IMR-90 (cell line): ENCODE measurements around the gene BICD1. TPM values are rescaled to one million over a fixed set of nuclear protein-coding genes. Genes with fewer than 3 reads are reported as not detected.
A peak's percentile ranks its signal among the peaks of the same experiment; 100 is the strongest.

Experiments used
- ATAC-seq: fragments of 200-7000 bp; cut with Tn5 transposase; 2 replicates; pipeline ENCODE4 v1.9.1; 2020; ENCODE audit warnings: low read depth, mild to moderate bottlenecking, moderate library complexity
- BruUV-seq: library from RNA; stranded (reverse); fragments of 400-500 nt; replicated peaks from 2 replicates; lab custom pipeline; 2021; lab: Mats Ljungman, UMichigan
- CTCF ChIA-PET: fragments of 300-600 bp; formaldehyde crosslinking; extraction: SDS; loops from one replicate; lab custom pipeline; 2021; ENCODE audit warnings: antibody characterized with exemption; lab: Yijun Ruan, JAX
- POLR2A ChIA-PET: fragments of 300-600 bp; sonication (Branson Sonifier 250); formaldehyde crosslinking; loops from one replicate; lab custom pipeline; 2022; ENCODE audit warnings: antibody characterized with exemption; ENCODE audit not compliant: unreplicated experiment; lab: Charles Lee
- DNase-seq: peaks from one replicate; pipeline ENCODE4 v3.0.0; 2013
- H2AFZ ChIP-seq: replicated peaks from 2 replicates; pipeline ENCODE3; 2013; ENCODE audit warnings: low read length, mild to moderate bottlenecking; ENCODE audit not compliant: poor library complexity
- H2AK5ac ChIP-seq: 2 replicates; pipeline ENCODE4 v1.6.1; 2013; ENCODE audit warnings: low read depth, low read length, inconsistent platforms
- H2AK9ac ChIP-seq: replicated peaks from 2 replicates; pipeline ENCODE3; 2013; ENCODE audit warnings: mild to moderate bottlenecking, low read depth, low read length, moderate library complexity; ENCODE audit not compliant: poor library complexity
- H2BK120ac ChIP-seq: 2 replicates; pipeline ENCODE4 v1.6.1; 2013; ENCODE audit warnings: low read depth, low read length, inconsistent platforms
- H2BK15ac ChIP-seq: 3 replicates; pipeline ENCODE4 v1.6.1; 2013; ENCODE audit warnings: low read depth, low read length, inconsistent platforms
- H2BK20ac ChIP-seq: 2 replicates; pipeline ENCODE4 v1.6.1; 2013; ENCODE audit warnings: low read depth, mild to moderate bottlenecking, inconsistent platforms, low read length, moderate library complexity
- H2BK5ac ChIP-seq: 2 replicates; pipeline ENCODE4 v1.6.1; 2013; ENCODE audit warnings: mild to moderate bottlenecking, low read depth, low read length, inconsistent platforms; ENCODE audit not compliant: poor library complexity, severe bottlenecking
- H3K14ac ChIP-seq: replicated peaks from 2 replicates; pipeline ENCODE4 v1.6.1; 2013; ENCODE audit warnings: low read depth, low read length, inconsistent platforms
- H3K18ac ChIP-seq: 2 replicates; pipeline ENCODE4 v1.6.1; 2013; ENCODE audit warnings: low read depth, low read length, control low read depth
- H3K23ac ChIP-seq: 2 replicates; pipeline ENCODE4 v1.6.1; 2013; ENCODE audit warnings: low read depth, low read length, inconsistent platforms
- H3K27ac ChIP-seq: 2 replicates; pipeline ENCODE4 v1.5.1; 2013; ENCODE audit warnings: mild to moderate bottlenecking, control low read depth, low read length; ENCODE audit not compliant: insufficient read depth
- H3K27me3 ChIP-seq: 2 replicates; pipeline ENCODE4 v1.6.1; 2013; ENCODE audit warnings: low read length; ENCODE audit not compliant: control insufficient read depth, insufficient read depth
- H3K36me3 ChIP-seq: 2 replicates; pipeline ENCODE4 v1.6.1; 2013; ENCODE audit warnings: low read length, mixed read lengths; ENCODE audit not compliant: control insufficient read depth, insufficient read depth
- H3K4ac ChIP-seq: 2 replicates; pipeline ENCODE4 v1.6.1; 2013; ENCODE audit warnings: low read depth, low read length, inconsistent platforms
- H3K4me1 ChIP-seq: 2 replicates; pipeline ENCODE4 v1.6.1; 2013; ENCODE audit warnings: low read length, mixed read lengths; ENCODE audit not compliant: control insufficient read depth, insufficient read depth
- H3K4me2 ChIP-seq: 2 replicates; pipeline ENCODE4 v1.6.1; 2013; ENCODE audit warnings: low read depth, mild to moderate bottlenecking, control low read depth, low read length, moderate library complexity
- H3K4me3 ChIP-seq: 2 replicates; pipeline ENCODE4 v1.5.1; 2013; ENCODE audit warnings: low read depth, mild to moderate bottlenecking, control low read depth, low read length, moderate library complexity; ENCODE audit not compliant: insufficient read depth
- H3K56ac ChIP-seq: 2 replicates; pipeline ENCODE4 v1.6.1; 2013; ENCODE audit warnings: low read length, inconsistent platforms; ENCODE audit not compliant: insufficient read depth; ENCODE audit errors: extremely low read depth
- H3K79me1 ChIP-seq, 2 experiments: 2 replicates each; pipeline ENCODE4 v1.6.1; 2013; ENCODE audit warnings: low read length in 2 of 2, inconsistent platforms in 1 of 2, low read depth in 1 of 2
- H3K9ac ChIP-seq: 2 replicates; pipeline ENCODE4 v1.6.1; 2013; ENCODE audit warnings: low read depth, low read length, control low read depth
- H3K9me1 ChIP-seq: 2 replicates; pipeline ENCODE4 v1.6.1; 2013; ENCODE audit warnings: low read length, inconsistent platforms; ENCODE audit not compliant: insufficient read depth
- H3K9me3 ChIP-seq: 2 replicates; pipeline ENCODE4 v1.6.1; 2013; ENCODE audit warnings: low read length; ENCODE audit not compliant: control insufficient read depth, insufficient read depth
- H4K20me1 ChIP-seq: 2 replicates; pipeline ENCODE4 v1.6.1; 2013; ENCODE audit warnings: low read length, inconsistent platforms; ENCODE audit not compliant: insufficient read depth
- H4K5ac ChIP-seq: 2 replicates; pipeline ENCODE4 v1.6.1; 2013; ENCODE audit warnings: mild to moderate bottlenecking, low read depth, low read length, control low read depth
- H4K8ac ChIP-seq, 2 experiments: 2 replicates each; pipeline ENCODE4 v1.6.1; 2013; ENCODE audit warnings: low read depth in 2 of 2, low read length in 2 of 2, control low read depth in 1 of 2, inconsistent platforms in 1 of 2
- H4K91ac ChIP-seq: 2 replicates; pipeline ENCODE4 v1.6.1; 2013; ENCODE audit warnings: low read depth, low read length, inconsistent platforms; ENCODE audit not compliant: insufficient read depth
- BHLHE40 ChIP-seq: fragments of 150-350 bp; IDR thresholded peaks from 2 replicates; pipeline ENCODE4 v1.6.1; 2016; ENCODE audit warnings: mild to moderate bottlenecking, low read depth, low read length
- CEBPB ChIP-seq: IDR thresholded peaks from 2 replicates; pipeline ENCODE4 v1.6.1; 2012; ENCODE audit warnings: low read depth, low read length, improper control_type of control experiment
- CHD1 ChIP-seq: IDR thresholded peaks from 2 replicates; pipeline ENCODE4 v1.6.1; 2012; ENCODE audit warnings: low read depth, low read length, improper control_type of control experiment
- ELK1 ChIP-seq: fragments of 150-350 bp; IDR thresholded peaks from 2 replicates; pipeline ENCODE4 v1.6.1; 2016; ENCODE audit warnings: low read depth, mild to moderate bottlenecking, low read length, moderate library complexity, borderline replicate concordance
- MAFK ChIP-seq: IDR thresholded peaks from 2 replicates; pipeline ENCODE4 v1.6.1; 2012; ENCODE audit warnings: low read depth, low read length, improper control_type of control experiment
- MXI1 ChIP-seq: IDR thresholded peaks from 2 replicates; pipeline ENCODE4 v1.6.1; 2012; ENCODE audit warnings: low read depth, mild to moderate bottlenecking, low read length, moderate library complexity, borderline replicate concordance
- NFE2L2 ChIP-seq: fragments of 150-350 bp; IDR thresholded peaks from 2 replicates; pipeline ENCODE4 v1.6.1; 2016; ENCODE audit warnings: low read depth, mild to moderate bottlenecking, low read length
- RCOR1 ChIP-seq: IDR thresholded peaks from 2 replicates; pipeline ENCODE4 v1.6.1; 2012; ENCODE audit warnings: mild to moderate bottlenecking, low read length, improper control_type of control experiment; ENCODE audit not compliant: insufficient replicate concordance
- SMC3 ChIP-seq: fragments of 150-350 bp; IDR thresholded peaks from 2 replicates; pipeline ENCODE4 v1.6.1; 2016; ENCODE audit warnings: low read depth, mild to moderate bottlenecking, antibody characterized with exemption, low read length, moderate library complexity
- WGBS, 2 experiments: methylation state at CpG; one replicate each; pipeline versions ENCODE4 v1.1.5 to v1.1.7; 2013; ENCODE audit warnings: missing lambda C conversion rate in 2 of 2; ENCODE audit not compliant: insufficient read length in 1 of 2; ENCODE audit errors: extremely low coverage in 2 of 2; 5-methylcytosine and 5-hydroxymethylcytosine counted together
- dilution Hi-C: fragments of 300-500 bp; cut with HindIII; formaldehyde crosslinking; loops from one replicate; pipeline ENCODE4 v1.14.3; 2018; ENCODE audit warnings: low sequenced_read_pairs; ENCODE audit not compliant: unreplicated experiment
- in situ Hi-C: fragments of 300-500 bp; cut with MboI; formaldehyde crosslinking; loops from 3 replicates; pipeline ENCODE4 v1.14.3; 2019; ENCODE audit warnings: low sequenced_read_pairs, inconsistent platforms, mixed read lengths
- intact Hi-C: fragments of 100-400 bp; cut with micrococcal nuclease; formaldehyde crosslinking; loops from 2 replicates; pipeline ENCODE4 v1.10.0; 2022
- polyA plus RNA-seq, 3 experiments: library from polyadenylated mRNA; depleted of rRNA; stranded (reverse); fragments of >200 nt; gene quantifications; 2 replicates each; pipeline ENCODE4 v1.2.3, GENCODE V29; 2012; ENCODE audit warnings: low replicate concordance in 1 of 3
- total RNA-seq: library from RNA; depleted of rRNA; stranded (reverse); fragments of >200 nt; gene quantifications from 2 replicates; pipeline ENCODE4 v1.2.3, GENCODE V29; 2012
- TF ChIP-seq, protein P1 (sequence below): fragments of 150-350 bp; IDR thresholded peaks from 2 replicates; pipeline ENCODE4 v1.6.1; 2017; ENCODE audit warnings: mild to moderate bottlenecking, antibody characterized with exemption, low read length, low read depth

Gene BICD1
- total and polyA plus RNA-seq, 2 of the 4 experiments (the other 2 are of a cell fraction): 17.2 to 21.8 TPM

DNA sequence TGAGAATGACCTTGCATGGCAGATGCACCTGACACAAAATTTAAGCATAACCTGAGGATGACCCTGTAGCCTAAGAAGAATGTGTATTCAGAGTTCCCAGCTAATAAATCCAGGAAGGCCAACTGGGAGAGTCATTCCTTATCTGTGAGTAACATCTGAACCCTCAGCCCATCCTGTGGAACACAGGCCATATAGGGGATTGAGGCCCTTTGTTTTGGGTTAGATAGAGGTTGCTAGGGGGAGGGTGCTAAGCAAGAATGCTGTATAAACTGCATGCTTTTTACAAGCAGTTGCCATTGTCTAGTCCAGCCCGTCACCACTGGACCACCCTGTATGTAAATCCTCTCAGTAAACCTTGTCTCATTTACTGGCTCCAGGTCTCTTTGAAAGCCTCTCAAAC lies 77.0 kb downstream of the BICD1 start:
- ATAC-seq (no peak; the same call in 1 of the 2 replicates), DNase-seq (peak; percentile 15)
- no peak overlapping the region for H3K4ac ChIP-seq
- H3K9me3 ChIP-seq: no peaks in the 10 kb centered on the region
- no peak overlapping the region for H3K14ac ChIP-seq
- no peak overlapping the region for H3K4me3 ChIP-seq
- H3K4me1 ChIP-seq: peaks cover 6% of the 10 kb centered on the region
- BruUV-seq: no TSS peak
- no peak overlapping the region for H2BK15ac ChIP-seq
- H4K91ac ChIP-seq: no peak overlapping the region
- peaks cover 7% of the 10 kb centered on the region; the same call in 1 of the 2 replicates for H3K9me1 ChIP-seq
- intact Hi-C loops (loop anchor here (5.0 kb wide), 1 partner anchor 121 kb away; no protein-coding TSS in a partner anchor), in situ Hi-C loops (no loop called here), dilution Hi-C loops (no loop called here)
- H3K79me1 ChIP-seq: peaks cover 31 to 33% of the 10 kb centered on the region in 2 experiments
- no peak overlapping the region for H3K9ac ChIP-seq
- POLR2A ChIA-PET: no interaction called here
- H3K18ac ChIP-seq: no peak overlapping the region
- H2AK5ac ChIP-seq: no peak overlapping the region
- H3K23ac ChIP-seq: no peak overlapping the region
- TF ChIP-seq CEBPB (no peak), SMC3 (no peak), MAFK (no peak), CHD1 (no peak), NFE2L2 (no peak), MXI1 (no peak), RCOR1 (no peak), ELK1 (no peak), BHLHE40 (no peak)
- TF ChIP-seq, protein P1, sequence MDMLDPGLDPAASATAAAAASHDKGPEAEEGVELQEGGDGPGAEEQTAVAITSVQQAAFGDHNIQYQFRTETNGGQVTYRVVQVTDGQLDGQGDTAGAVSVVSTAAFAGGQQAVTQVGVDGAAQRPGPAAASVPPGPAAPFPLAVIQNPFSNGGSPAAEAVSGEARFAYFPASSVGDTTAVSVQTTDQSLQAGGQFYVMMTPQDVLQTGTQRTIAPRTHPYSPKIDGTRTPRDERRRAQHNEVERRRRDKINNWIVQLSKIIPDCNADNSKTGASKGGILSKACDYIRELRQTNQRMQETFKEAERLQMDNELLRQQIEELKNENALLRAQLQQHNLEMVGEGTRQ: no peak
- no peak overlapping the region for H2BK120ac ChIP-seq
- H3K56ac ChIP-seq: no peak overlapping the region
- no peak overlapping the region for H3K27ac ChIP-seq
- no peak overlapping the region for H4K5ac ChIP-seq
- no peaks in the 10 kb centered on the region for H3K27me3 ChIP-seq
- H2BK20ac ChIP-seq: no peak overlapping the region
- no CpG with 5 or more reads among the region's 1 CpG for WGBS, 2 experiments
- H4K20me1 ChIP-seq: peaks cover 2% of the 10 kb centered on the region; the same call in 1 of the 2 replicates
- H2BK5ac ChIP-seq: no peak overlapping the region
- H2AK9ac ChIP-seq: no peak overlapping the region
- no peak overlapping the region for H3K4me2 ChIP-seq
- CTCF ChIA-PET: no interaction called here
- peaks cover 3% of the 10 kb centered on the region; the same call in 1 of the 2 replicates for H3K36me3 ChIP-seq
- no peak overlapping the region for H2AFZ ChIP-seq
- no peak overlapping the region for H4K8ac ChIP-seq
